Activated gamma-delta T cell (primary cell): Measurements from ENCODE around the gene DOCK2.
"Not testable (repeated sequence)": the region's sequence is repeated elsewhere in the genome, so short reads cannot be mapped to it uniquely, and the experiment has no call there.

Experiments used
- DNase-seq: peaks from one replicate; lab custom pipeline; 2025; lab: John Stamatoyannopoulos, UW

The DOCK2 gene

DNA sequence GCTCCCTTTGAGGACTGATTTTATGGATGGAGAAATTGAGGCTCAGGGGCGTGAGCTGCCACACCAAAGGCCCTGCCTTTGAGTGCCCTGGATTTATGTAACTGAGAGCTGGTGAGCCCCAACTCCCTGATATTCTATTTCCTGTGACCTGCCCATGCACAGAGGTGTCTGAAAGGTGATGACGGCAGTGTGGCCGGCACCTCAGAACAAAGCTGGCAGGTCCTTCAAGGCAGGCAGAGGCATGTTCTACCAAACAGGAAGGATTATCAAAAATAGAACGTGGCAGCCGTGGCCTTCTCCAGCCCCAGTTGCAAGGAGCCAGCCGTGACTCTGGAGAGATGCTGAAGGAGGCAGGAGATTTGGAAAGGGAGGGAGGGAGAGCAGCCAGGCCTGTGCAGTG, 307.0 kb downstream of the DOCK2 start:
- DNase-seq = no peak

DNA sequence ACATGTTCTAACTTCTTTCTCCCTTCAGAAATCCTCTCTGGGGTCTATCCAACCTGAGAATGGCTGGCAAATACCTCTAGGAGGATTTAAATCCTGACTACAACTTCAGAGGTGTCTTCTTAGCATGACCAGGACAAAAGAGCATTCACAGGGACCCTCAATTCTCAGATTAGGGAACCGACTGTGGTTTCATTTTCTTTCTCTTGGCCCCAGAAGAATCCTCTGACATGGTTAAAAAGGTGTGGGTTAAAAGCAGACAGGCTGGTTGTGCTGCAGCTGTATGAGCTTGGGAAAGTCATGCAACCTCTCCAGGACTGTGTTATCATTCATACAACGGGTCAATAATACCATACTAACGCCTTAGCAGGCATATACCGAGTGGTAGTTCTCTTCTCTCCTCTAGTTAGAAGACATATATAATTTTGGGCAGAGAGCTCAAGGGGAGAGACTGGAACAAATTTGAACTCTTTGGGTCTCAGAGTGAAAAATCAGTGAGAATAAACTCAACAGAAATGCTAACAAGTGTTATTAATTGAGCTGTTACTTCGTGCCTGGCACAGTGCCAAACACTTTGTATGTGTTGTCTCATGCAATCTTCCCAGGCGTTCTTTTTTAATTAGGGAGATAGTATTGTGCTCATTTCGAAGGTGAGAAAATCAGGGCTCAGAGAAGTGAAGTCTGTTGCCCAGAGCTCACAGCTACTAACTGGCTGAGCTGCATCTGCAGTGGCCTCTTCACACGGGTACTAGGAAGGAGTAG, 308.0 kb downstream of the DOCK2 start:
- no peak for DNase-seq

DNA sequence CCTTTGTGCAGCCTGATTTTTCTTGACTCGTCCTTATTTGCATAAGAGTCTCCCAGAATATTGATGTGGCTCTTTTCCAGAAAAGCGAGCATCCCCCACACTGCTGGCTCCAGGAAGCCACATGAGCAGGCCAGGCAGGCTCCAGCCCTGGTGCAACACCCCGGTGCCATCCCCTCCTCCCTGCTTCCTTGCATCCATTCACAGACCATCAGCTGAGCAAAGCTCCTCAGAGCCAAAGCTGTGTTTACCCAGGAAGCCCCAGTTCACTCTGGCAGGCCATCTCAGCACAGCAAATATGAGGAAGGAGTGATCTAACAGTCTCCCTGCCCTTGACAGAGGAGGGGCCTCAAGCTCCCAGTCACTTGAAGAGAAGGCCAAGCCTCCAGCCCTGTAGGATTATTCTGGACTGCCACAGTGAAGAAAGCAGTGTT, 308.8 kb downstream of the DOCK2 start:
- DNase-seq = no peak

DNA sequence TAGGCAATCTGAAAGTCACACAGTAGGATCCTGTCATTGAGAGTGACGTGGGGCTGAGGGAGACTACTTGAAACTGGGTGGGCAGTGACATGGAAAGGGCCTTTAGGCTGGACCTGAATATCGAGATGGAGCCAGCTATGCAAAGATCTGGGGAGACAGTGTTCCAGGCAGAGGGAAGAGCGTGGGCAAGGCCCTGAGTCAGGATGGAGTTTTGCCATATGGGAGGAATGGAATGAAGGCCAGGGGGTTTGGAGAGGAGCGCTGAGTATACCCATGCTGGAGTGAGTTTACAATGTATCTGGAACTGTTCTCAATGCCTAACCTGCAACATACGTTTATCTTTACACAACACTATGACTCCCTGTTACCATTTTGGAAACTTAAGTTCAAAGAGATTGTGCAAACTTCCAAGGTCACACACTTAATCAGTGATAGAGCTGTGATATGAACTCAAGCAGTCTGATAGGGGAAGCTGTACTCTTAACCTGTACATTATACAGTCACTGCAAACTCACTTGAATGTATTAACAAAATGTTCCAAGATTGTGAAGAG, 309.7 kb downstream of the DOCK2 start:
- no peak for DNase-seq

DNA sequence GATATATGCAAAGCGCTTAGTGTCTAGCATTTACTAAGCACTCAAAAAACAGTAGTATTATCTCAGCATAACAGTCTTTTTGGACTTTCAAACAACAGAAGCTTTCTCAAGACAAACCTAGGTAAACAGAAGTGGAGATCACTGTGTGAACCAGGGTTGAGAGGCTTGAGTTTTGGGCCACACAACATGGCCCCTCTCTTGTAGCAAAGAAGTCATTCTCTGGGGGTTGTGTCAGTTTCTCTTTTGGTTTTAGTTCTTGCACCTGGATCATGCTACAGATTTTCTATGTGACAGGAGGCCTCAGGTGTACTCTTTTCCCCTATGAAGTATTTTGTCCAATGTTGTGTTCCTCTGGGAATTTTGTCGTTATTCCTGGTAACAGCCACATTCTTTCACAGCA, 313.3 kb downstream of the DOCK2 start:
- DNase-seq = no peak

DNA sequence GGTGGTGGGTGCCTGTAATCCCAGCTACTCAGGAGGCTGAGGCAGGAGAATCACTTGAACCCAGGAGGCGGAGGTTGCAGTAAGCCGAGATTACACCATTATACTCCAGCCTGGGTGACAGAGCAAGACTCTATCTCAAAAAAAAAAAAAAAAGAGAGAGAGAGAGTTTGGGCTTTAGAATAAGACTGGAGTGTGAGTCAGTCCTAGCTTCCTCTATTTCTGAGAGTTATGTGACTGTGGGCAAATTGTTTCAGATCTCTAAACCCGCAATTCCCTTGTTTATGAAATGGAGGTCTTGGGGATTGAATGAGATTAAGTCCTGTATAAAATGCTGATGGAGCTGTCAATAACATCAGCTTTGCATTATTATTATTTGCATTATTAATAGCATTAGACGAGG, 316.1 kb downstream of the DOCK2 start:
- not testable (repeated sequence) for DNase-seq

DNA sequence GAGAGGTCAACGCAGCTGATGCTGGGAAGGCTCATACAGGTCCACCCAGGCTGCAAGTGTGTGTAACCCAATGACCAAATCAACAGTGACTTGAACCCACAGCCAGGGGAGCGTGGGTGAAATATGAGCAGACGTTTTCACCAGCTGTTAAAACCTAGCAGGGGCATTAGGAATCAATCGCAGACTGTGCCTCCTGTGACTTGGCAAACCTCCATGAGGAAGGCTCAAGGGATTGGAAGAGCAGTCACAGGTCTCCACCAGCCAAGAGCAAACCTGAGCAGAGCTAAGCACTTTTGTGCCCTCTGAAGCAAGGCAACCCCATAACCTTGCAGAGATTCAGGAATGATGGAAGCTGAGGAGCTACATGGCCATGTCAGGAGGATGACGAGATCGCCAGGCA, 317.7 kb downstream of the DOCK2 start:
- no peak for DNase-seq

DNA sequence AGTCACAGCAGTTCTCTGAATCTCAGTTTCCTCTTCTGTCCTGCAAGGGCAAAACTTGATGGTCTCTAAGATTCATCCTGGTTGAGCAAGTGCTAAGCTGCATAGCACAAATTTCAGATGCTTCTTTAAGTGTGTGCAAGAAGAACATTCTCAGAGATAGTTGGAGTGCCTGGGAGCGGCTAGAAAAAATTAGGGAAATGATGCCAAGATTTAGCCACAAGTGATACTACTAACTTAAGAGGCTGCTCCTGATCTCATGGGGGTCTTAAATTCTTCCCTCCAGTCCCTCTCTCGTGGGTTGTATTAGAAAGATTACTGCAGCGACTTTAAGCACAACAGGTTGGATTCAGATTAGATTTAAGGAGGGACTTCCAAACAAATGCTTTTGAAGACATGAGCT, 319.1 kb downstream of the DOCK2 start:
- DNase-seq = no peak

DNA sequence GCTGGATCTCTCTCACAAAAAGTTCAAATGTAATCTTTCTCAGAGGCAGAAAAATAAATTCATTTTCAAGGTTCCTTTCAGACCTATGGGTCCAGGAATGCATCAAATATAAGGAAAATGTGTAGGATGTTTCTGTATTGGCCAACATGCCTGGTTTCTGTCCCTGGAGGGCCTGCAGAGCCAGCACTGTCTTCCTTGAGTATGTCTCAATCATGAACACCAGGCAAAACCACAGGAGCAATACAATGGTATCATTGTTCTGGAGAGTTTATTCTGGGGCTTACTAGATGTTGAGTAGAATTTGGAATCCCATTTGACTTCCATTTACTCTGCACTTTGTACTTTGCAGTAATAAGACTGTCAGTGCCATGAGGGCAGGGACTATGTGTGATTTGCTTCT, 319.7 kb downstream of the DOCK2 start:
- DNase-seq = no peak

DNA sequence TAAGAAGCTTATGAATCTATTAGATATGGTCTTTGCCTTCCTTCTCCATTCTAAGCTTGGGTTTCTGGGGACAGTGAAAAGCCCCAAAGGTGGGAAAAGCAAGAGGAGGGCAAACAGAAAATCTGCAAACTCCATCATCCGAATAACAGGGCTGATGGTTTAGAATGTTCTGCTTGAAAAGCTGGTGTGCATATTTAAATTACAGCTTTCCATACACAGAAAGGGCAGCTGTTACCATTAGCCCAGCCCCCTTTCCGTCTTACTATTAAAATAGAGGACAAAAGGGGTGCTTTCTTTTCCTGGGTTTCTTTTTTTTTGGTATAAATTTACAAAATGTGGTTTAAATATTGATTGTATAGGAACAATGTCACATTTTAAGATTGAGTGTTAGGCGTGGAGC, 321.2 kb downstream of the DOCK2 start:
- DNase-seq = no peak

DNA sequence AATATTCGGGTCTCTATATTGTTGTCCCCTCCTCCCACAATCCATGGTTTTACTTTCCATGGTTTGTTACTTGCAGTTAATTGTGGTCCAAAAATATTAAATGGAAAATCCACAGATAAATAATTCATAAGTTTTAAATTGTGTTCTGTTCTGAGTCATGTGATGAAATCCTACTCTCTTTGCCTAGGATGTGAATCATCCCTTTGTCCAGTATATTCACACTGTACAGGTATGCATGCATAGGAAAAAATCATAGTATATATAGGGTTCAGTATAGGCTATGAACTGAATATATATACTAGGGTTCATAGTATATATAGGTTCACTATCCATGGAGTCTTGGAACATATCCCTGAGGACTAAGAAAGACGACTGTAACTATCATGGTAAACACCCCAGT, 323.6 kb downstream of the DOCK2 start:
- no peak for DNase-seq

DNA sequence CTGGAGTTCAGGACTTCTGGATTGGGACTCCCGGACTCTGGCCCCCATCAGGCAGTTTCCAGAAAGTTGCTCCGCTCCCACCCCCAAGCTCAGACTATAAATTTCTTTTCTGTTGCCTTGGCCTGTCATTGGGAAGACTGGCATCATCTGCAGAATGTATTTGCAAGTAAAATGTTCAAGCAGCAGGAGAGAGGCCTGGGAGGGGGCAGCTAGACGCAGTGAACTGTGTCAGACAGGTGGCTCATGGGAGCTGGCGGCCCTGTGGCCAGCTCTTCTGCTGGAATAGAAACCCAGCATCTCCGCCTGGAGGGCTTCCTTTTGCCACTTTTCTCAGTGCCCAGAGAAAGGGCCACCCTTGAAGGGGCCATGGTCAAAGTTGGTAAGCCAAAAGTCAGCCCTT, 327.2 kb downstream of the DOCK2 start:
- DNase-seq = no peak

DNA sequence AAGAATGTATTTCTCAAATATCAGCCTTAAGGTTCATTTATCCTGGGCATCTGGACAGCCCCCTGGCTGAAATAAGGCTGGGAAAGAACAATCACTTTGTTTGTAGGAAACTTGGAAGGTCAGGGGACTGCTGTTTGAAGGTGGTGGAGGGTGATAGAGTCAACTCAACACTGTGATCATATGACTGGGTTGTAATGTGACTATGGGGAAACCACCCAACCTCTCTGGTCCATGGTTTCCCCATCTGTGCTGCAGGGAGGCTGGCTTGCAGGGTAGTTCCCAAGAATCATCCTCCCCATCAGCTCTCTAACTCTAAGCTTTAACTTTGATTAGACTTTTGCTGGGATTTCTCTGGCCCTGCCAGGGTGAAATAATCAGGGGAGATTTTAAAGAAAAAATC, 333.3 kb downstream of the DOCK2 start:
- no peak for DNase-seq

DNA sequence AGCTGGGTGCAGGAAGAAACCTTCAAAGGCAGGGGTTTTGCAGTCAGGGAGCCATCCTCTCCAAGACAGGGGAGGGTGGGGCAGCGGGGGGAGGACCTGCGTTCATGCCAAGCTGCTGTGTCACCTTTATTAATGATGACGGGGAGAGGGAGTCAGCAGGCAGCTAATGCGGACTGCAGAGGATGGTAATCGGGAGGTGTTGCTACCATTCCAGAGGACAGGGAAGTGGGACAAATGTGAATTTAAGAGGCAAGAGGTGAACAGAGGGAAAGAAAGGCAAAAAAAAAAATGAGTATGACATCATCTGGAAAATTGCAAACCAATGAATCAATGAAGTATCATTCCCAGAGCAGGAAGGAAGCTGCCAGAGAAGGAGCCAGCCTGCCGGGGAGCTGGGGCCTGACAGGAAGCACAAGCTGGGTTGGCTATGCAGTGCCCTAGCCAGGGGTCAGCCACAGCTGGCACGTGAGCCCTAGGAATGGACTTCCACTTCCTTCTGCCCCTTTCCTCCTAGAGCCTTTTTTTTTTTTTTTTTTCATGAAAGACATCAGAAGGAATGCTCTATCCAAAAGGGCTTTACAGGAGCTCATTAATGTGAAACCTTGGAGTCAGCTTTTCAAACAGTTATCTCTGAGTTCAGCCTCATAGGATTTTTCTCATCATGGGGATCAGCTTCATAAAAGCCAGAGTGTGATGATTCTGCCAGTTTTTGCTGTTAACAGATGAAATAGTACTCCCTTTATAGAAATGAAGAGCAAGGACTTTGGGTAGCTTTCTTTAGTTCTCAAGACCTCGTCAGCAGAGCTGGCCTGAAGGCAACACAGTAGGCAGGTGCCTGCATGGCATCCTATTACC, 334.1 kb downstream of the DOCK2 start:
- DNase-seq = no peak

DNA sequence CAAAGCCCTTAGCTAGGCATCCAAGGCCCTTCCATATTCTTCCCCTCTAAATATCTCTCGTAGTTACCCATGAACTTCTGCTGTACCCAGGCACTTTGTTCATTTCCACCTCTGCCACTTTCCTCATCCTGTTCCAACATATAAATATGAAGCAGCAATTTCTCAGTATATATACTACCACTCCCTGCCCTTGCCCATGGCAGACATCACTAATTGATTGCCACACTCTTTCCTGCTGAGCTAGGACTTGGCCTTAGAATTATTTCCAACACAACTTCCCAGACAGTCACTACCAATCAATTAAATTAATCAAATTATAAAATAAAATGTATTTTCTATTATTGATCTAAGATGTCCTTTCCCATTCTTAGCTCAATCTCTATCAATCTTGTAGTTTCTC, 334.7 kb downstream of the DOCK2 start:
- no peak for DNase-seq

DNA sequence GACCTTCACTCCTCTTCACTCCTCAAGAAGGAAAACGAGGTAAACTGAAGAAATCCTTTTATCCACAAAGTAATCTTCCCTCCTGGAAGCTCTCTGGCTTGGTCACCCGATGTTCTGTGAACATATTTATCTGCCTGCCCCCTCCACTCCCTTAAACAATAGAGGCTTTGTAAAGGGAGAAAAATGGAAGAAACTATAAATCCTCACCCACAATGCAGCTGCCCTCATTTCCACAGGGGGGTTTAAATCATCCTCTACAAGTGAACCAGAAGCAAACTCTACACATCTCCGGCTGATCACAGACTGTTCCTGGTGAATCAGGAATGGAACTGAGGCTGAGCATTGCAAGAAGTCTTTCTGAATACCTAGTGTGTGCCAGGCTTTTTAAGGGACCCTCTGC, 336.0 kb downstream of the DOCK2 start:
- no peak for DNase-seq

DNA sequence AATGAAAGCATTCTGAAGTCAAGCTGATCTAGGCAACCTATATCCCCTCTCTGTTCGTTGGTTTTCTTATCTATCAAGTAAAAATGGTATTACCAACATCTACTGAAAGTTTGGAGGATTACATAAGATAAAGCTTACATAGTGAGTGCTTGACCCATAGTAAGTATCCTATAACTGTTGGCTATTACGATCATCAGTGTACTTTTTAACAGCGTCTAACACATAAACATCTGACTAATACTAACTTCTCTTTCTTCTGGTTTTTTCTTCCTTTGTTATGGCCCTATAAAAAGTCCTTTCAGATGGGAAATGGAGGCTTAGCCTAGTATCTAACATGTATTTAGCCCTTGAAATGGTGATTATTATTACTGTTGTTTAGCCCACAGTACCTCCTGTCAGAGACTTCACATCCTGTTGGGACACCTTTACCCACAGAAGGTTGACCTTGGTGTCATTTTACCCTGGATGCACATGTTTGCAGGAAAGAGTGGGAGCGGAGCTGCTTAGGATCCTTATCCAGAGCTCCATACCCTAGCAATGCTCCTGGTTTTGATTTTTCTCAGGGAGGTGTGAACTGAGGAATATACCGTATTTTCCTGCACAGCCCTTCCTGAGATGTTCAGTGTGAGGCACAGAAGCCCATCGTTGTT, 337.2 kb downstream of the DOCK2 start:
- no peak for DNase-seq

DNA sequence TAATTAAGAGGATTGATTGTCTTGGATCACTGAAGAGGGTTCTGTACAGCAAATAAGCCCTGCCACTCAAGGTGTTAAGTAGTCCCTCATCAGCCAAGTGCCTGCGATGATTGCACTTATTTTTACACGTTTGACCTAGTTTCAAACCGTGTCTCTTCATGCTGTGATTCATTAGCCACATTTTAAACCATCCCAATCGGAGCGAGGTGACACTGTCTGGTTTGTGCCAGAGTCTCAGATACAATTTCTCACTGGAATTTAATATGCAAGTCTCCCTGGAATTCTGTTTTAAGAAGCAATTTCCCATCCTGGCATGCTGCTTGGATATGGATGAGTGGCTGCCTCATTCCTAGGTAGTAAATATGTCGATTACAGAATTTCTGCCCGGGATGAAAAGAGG, 341.6 kb downstream of the DOCK2 start:
- no peak for DNase-seq

DNA sequence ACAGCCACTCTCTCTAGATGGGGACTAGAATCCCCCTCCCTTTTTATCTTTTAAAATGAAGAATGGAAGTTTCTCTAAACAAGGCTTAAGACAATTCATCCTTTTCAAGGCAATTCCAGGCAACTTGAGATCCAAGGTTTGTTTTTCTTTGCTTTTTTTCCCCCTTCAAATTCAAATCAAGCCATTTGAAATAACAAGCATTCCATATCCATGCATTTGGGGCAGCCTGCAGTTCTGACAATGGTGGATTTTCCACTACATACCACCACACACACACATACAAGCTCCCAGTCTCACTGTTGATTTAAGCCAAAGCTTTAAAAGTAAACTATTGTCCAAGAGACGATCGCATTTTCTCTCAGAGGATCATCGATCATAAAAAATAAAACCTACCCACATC, 342.8 kb downstream of the DOCK2 start:
- no peak for DNase-seq

DNA sequence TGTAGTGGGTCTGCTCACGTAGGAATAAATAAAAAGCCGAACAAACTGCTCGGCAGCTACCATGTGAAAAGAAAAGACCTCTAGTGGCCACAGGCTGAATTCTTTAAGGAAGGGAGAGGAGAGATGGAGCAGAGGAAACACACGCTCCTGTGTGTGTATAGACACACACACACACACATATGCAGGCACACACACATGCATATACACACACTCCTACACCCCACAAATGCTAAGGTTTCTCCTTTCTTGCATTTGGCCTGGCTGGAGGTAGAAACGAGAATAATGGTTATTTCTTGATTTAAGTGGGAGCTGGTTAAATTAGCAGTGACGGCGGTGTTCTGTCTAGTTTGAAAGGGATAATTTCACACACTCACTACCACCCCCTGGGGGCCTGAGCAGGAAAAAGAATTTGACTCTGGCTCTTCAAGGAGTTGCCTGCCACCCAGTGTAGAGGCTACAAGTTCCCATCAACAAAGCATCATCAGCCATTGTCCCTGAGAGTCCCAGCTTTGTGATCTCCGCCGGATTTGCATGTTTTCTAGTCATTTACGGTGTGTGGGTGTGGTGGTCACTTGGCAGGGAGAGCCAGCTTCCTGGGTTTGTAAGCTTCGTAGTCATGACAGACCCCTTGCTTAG, 343.5 kb downstream of the DOCK2 start, which contains the start of gene INSYN2B:
TSS of gene INSYN2B (minus strand) at position 78 of the 636 bp plus-strand sequence. CDS start 96,597 bp downstream, outside the sequence.
- DNase-seq = no peak

DNA sequence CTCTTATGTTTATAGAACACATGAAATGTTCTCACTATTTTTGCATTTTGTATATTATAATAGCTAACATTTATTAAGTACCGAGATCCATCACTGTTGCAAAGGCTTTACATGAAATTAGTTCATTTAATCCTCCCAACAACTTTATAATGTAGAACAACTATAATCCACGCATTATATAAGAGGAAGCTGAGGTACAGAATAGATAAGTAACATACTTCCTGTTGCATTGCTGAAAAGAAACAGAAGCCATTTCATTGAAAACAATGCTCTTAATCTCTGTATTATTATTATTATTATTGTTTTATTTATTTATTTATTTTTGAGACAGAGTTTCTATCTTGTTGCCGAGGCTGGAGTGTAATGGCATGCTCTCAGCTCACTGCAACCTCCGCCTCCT, 351.1 kb downstream of the DOCK2 start:
- DNase-seq = no peak

DNA sequence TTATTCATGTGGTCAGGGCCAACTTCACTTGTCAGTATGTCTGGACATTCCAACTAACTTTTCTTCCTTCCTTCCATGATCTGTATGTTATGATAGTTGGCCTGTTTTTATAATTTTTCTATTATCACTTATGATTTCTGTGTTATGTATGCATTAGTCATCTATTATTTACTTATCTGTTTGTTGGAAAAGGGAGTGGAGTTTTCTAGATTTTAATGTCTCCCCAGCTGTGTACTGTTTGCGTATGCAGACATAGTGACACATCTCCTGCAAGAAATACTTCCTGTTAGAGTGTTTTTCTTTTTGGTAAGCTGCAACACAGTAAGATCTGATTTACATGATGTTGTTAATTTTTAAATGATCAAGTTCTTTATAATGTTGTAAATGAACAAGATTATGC, 351.9 kb downstream of the DOCK2 start:
- no peak for DNase-seq
